CD4-positive, CD25-positive, alpha-beta regulatory T cell (primary cell): ENCODE measurements around the gene MAST1. TPM values are rescaled to one million over a fixed set of nuclear protein-coding genes. Genes with fewer than 3 reads are reported as not detected.

Experiments
- ATAC-seq, 2 donors: fragments of 150-1000 bp; cut with Tn5 transposase; one replicate each; pipeline ENCODE4 v1.10.0; 2021; ENCODE audit warnings: low read depth in 2 of 2, moderate number of reproducible peaks in 2 of 2, moderate library complexity in 1 of 2
- DNase-seq, 3 donors: peaks; one replicate each; pipeline versions ENCODE4 v3.0.0 to v3.0.0-alpha.2; 2012 to 2022; ENCODE audit warnings: mixed read lengths in 1 of 3
- H3K27ac ChIP-seq: one replicate; pipeline ENCODE4 v1.7.0; 2013; ENCODE audit warnings: mild to moderate bottlenecking, low read length; ENCODE audit not compliant: insufficient read depth, poor library complexity, severe bottlenecking
- H3K27me3 ChIP-seq: one replicate; pipeline ENCODE4 v1.7.0; 2013; ENCODE audit warnings: low read length; ENCODE audit not compliant: control insufficient read depth, insufficient read depth
- H3K36me3 ChIP-seq: one replicate; pipeline ENCODE4 v1.7.0; 2013; ENCODE audit warnings: mild to moderate bottlenecking, low read length, moderate library complexity; ENCODE audit not compliant: control insufficient read depth, insufficient read depth
- H3K4me1 ChIP-seq: 2 replicates; pipeline ENCODE4 v1.7.0; 2013; ENCODE audit warnings: mild to moderate bottlenecking, low read length; ENCODE audit not compliant: insufficient read depth, control insufficient read depth, poor library complexity, severe bottlenecking
- H3K4me3 ChIP-seq: one replicate; pipeline ENCODE4 v1.7.0; 2013; ENCODE audit warnings: low read depth, mild to moderate bottlenecking, low read length, moderate library complexity
- H3K9me3 ChIP-seq, 2 experiments: 1 replicate in 1 of 2; 2 replicates in 1 of 2; pipeline ENCODE4 v1.7.0; 2013; ENCODE audit warnings: low read length in 2 of 2, mild to moderate bottlenecking in 1 of 2, moderate library complexity in 1 of 2; ENCODE audit not compliant: control insufficient read depth in 2 of 2
- H3K27ac Mint-ChIP-seq, 3 donors: one replicate each; pipeline ENCODE4 v1.8.0; 2020 to 2022; ENCODE audit warnings: mild to moderate bottlenecking in 3 of 3, mixed read lengths in 3 of 3, moderate library complexity in 2 of 3
- H3K27me3 Mint-ChIP-seq: one replicate; pipeline ENCODE4 v1.8.0; 2022; ENCODE audit warnings: mild to moderate bottlenecking, mixed read lengths
- H3K36me3 Mint-ChIP-seq: one replicate; pipeline ENCODE4 v1.8.0; 2020; ENCODE audit warnings: mixed read lengths
- H3K4me1 Mint-ChIP-seq, 4 donors: one replicate each; pipeline ENCODE4 v1.8.0; 2020 to 2022; ENCODE audit warnings: mixed read lengths in 4 of 4, mild to moderate bottlenecking in 1 of 4
- H3K4me3 Mint-ChIP-seq, 4 donors: one replicate each; pipeline ENCODE4 v1.8.0; 2020 to 2022; ENCODE audit warnings: mild to moderate bottlenecking in 4 of 4, mixed read lengths in 4 of 4, moderate library complexity in 3 of 4
- H3K9me3 Mint-ChIP-seq, 7 donors: one replicate each; pipeline ENCODE4 v1.8.0; 2020 to 2022; ENCODE audit warnings: mixed read lengths in 7 of 7, mild to moderate bottlenecking in 3 of 7, moderate library complexity in 2 of 7
- polyA plus RNA-seq, 4 donors: library from polyadenylated mRNA; unstranded; fragments of 300-500 nt; fragmentation: Illumina TruSeq; gene quantifications; one replicate each; pipeline ENCODE4 v1.2.3, GENCODE V29; 2021
- total RNA-seq: library from RNA; stranded (reverse); gene quantifications from one replicate; pipeline ENCODE4 v1.2.3, GENCODE V29; 2022

Gene MAST1
- total and polyA plus RNA-seq, 5 donors from 2014 or later = 0.05 to 1.8 (median 0.73) TPM; not detected in 1

DNA sequence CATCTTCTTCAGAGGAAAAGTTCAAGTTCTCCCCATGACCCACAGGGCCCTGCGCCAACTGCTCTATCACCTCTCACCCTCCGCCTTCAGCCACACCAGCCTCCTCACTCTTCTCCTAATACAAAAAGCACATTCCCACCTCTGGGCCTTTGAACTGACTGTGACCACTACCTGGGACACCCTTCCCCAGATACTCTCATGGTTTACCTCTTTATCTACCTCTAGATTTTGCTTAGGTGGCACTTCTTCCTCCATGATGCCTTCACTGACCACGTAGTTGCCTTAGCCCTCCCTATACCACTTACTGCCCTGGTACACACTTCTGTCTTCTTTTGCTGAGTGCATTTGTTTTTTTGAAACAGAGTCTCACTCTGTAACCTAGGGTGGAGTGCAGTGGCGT lies 84.6 kb downstream of the MAST1 start:
- no peak for ATAC-seq

More for the DNA sequence above, 84.6 kb downstream of the MAST1 start:
- no peaks in the 10 kb centered on the region for H3K27me3 ChIP-seq
- H3K36me3 ChIP-seq = peaks cover 40% of the 10 kb centered on the region
- no peak overlapping the region for H3K27ac ChIP-seq
- Mint-ChIP-seq H3K27ac (peak overlapping the region in 1 of 3 donors; percentile 54), H3K27me3 (peaks cover 4% of the 10 kb centered on the region), H3K4me1 (peaks cover 0 to 16% (median 9%) of the 10 kb centered on the region in 4 donors), H3K36me3 (peaks cover 18% of the 10 kb centered on the region), H3K9me3 (no peaks in the 10 kb centered on the region), H3K4me3 (peak overlapping the region in 1 of 4 donors; percentile 77)
- no peaks in the 10 kb centered on the region for H3K9me3 ChIP-seq
- H3K4me3 ChIP-seq = no peak overlapping the region
- peaks cover 10% of the 10 kb centered on the region for H3K4me1 ChIP-seq
- DNase-seq = no peak

Other genes with a start within 250 kb of the MAST1 start
- 11.3 TPM for gene ZNF490, start 227.7 kb upstream of the MAST1 start, total RNA-seq
- 1 to 10 TPM; 4.7 to 8.4 (median 5.7) TPM for gene ZNF490, start 227.7 kb upstream of the MAST1 start, polyA plus RNA-seq
- 65.1 TPM for gene ZNF791, start 227.6 kb upstream of the MAST1 start, total RNA-seq
- 10 to 100 TPM in 3 of 4 donors, 1 to 10 TPM in 1; 9.6 to 14.0 (median 12.2) TPM for gene ZNF791, start 227.6 kb upstream of the MAST1 start, polyA plus RNA-seq
- gene MAN2B1, start 171.8 kb upstream of the MAST1 start, total RNA-seq = 147 TPM
- gene MAN2B1, start 171.8 kb upstream of the MAST1 start, polyA plus RNA-seq = 10 to 100 TPM; 46.3 to 58.6 (median 49.3) TPM
- gene WDR83, start 171.7 kb upstream of the MAST1 start, total RNA-seq = 13.0 TPM
- gene WDR83, start 171.7 kb upstream of the MAST1 start, polyA plus RNA-seq = 10 to 100 TPM; 10.6 to 18.5 (median 12.9) TPM
- gene DHPS, start 156.6 kb upstream of the MAST1 start, total RNA-seq = 122 TPM
- gene DHPS, start 156.6 kb upstream of the MAST1 start, polyA plus RNA-seq = 100 to 1,000 TPM in 1 of 4 donors, 10 to 100 TPM in 3; 78.5 to 105 (median 96.8) TPM
- not detected for gene GNG14, start 150.5 kb upstream of the MAST1 start, total RNA-seq
- gene GNG14, start 150.5 kb upstream of the MAST1 start, polyA plus RNA-seq = not detected
- 1.7 TPM for gene FBXW9, start 141.9 kb upstream of the MAST1 start, total RNA-seq
- gene FBXW9, start 141.9 kb upstream of the MAST1 start, polyA plus RNA-seq = 1 to 10 TPM; 5.0 to 8.1 (median 6.6) TPM
- gene TNPO2, start 114.6 kb upstream of the MAST1 start, total RNA-seq = 42.9 TPM
- 1 to 10 TPM; 1.7 to 3.1 (median 2.0) TPM for gene TNPO2, start 114.6 kb upstream of the MAST1 start, polyA plus RNA-seq
- gene TRIR, start 103.8 kb upstream of the MAST1 start, total RNA-seq = 197 TPM
- gene TRIR, start 103.8 kb upstream of the MAST1 start, polyA plus RNA-seq = 100 to 1,000 TPM; 238 to 323 (median 261) TPM
- 37.9 TPM for gene GET3, start 101.0 kb upstream of the MAST1 start, total RNA-seq
- gene GET3, start 101.0 kb upstream of the MAST1 start, polyA plus RNA-seq = 10 to 100 TPM; 68.0 to 91.2 (median 81.9) TPM
- gene BEST2, start 86.7 kb upstream of the MAST1 start, total RNA-seq = not detected
- gene BEST2, start 86.7 kb upstream of the MAST1 start, polyA plus RNA-seq = not detected
- 16.9 TPM for gene HOOK2, start 63.0 kb upstream of the MAST1 start, total RNA-seq
- 1 to 10 TPM in 3 of 4 donors, under 1 TPM in 1; 0.24 to 1.9 (median 1.6) TPM for gene HOOK2, start 63.0 kb upstream of the MAST1 start, polyA plus RNA-seq
- gene JUNB, start 47.0 kb upstream of the MAST1 start, total RNA-seq = 2,802 TPM
- 100 to 1,000 TPM; 582 to 986 (median 765) TPM for gene JUNB, start 47.0 kb upstream of the MAST1 start, polyA plus RNA-seq
- gene PRDX2, start 36.7 kb upstream of the MAST1 start, total RNA-seq = 74.0 TPM
- gene PRDX2, start 36.7 kb upstream of the MAST1 start, polyA plus RNA-seq = 100 to 1,000 TPM; 326 to 380 (median 341) TPM
- gene THSD8, start 36.4 kb upstream of the MAST1 start, total RNA-seq = 2.8 TPM
- gene THSD8, start 36.4 kb upstream of the MAST1 start, polyA plus RNA-seq = 10 to 100 TPM in 1 of 4 donors, 1 to 10 TPM in 1, under 1 TPM in 1, not detected in 1; 0.66 to 13.9 (median 4.8) TPM
- 4.7 TPM for gene RNASEH2A, start 31.9 kb upstream of the MAST1 start, total RNA-seq
- gene RNASEH2A, start 31.9 kb upstream of the MAST1 start, polyA plus RNA-seq = 10 to 100 TPM; 18.7 to 27.5 (median 23.4) TPM
- gene RTBDN, start 3.9 kb upstream of the MAST1 start, total RNA-seq = not detected
- not detected for gene RTBDN, start 3.9 kb upstream of the MAST1 start, polyA plus RNA-seq
- 20.2 TPM for gene DNASE2, start 42.9 kb downstream of the MAST1 start, total RNA-seq
- gene DNASE2, start 42.9 kb downstream of the MAST1 start, polyA plus RNA-seq = 10 to 100 TPM; 54.4 to 72.1 (median 63.6) TPM
- not detected for gene KLF1, start 48.7 kb downstream of the MAST1 start, total RNA-seq
- under 1 TPM in 1 of 4 donors, not detected in 3; 0.23 TPM for gene KLF1, start 48.7 kb downstream of the MAST1 start, polyA plus RNA-seq
- 40.0 TPM for gene GCDH, start 52.6 kb downstream of the MAST1 start, total RNA-seq
- gene GCDH, start 52.6 kb downstream of the MAST1 start, polyA plus RNA-seq = 10 to 100 TPM; 15.1 to 17.6 (median 16.1) TPM
- gene SYCE2, start 80.8 kb downstream of the MAST1 start, total RNA-seq = 0.54 TPM
- gene SYCE2, start 80.8 kb downstream of the MAST1 start, polyA plus RNA-seq = under 1 TPM in 1 of 4 donors, not detected in 3; 0.14 TPM
- gene FARSA, start 95.2 kb downstream of the MAST1 start, total RNA-seq = 28.9 TPM
- gene FARSA, start 95.2 kb downstream of the MAST1 start, polyA plus RNA-seq = 10 to 100 TPM; 52.2 to 74.0 (median 62.6) TPM
- gene CALR, start 100.1 kb downstream of the MAST1 start, total RNA-seq = 484 TPM
- 100 to 1,000 TPM; 113 to 172 (median 149) TPM for gene CALR, start 100.1 kb downstream of the MAST1 start, polyA plus RNA-seq
- 80.9 TPM for gene RAD23A, start 107.3 kb downstream of the MAST1 start, total RNA-seq
- gene RAD23A, start 107.3 kb downstream of the MAST1 start, polyA plus RNA-seq = 10 to 100 TPM; 73.8 to 85.0 (median 78.1) TPM
- gene GADD45GIP1, start 118.7 kb downstream of the MAST1 start, total RNA-seq = 7.4 TPM
- 10 to 100 TPM; 57.2 to 71.9 (median 66.6) TPM for gene GADD45GIP1, start 118.7 kb downstream of the MAST1 start, polyA plus RNA-seq
- gene DAND5, start 131.1 kb downstream of the MAST1 start, total RNA-seq = not detected
- gene DAND5, start 131.1 kb downstream of the MAST1 start, polyA plus RNA-seq = not detected
- 1.2 TPM for gene NFIX, start 157.0 kb downstream of the MAST1 start, total RNA-seq
- under 1 TPM in 1 of 4 donors, not detected in 3; 0.15 TPM for gene NFIX, start 157.0 kb downstream of the MAST1 start, polyA plus RNA-seq